Measurements from ENCODE around the gene EML1.
A peak's percentile ranks its signal among the peaks of the same experiment; 100 is the strongest.

The EML1 gene

DNA sequence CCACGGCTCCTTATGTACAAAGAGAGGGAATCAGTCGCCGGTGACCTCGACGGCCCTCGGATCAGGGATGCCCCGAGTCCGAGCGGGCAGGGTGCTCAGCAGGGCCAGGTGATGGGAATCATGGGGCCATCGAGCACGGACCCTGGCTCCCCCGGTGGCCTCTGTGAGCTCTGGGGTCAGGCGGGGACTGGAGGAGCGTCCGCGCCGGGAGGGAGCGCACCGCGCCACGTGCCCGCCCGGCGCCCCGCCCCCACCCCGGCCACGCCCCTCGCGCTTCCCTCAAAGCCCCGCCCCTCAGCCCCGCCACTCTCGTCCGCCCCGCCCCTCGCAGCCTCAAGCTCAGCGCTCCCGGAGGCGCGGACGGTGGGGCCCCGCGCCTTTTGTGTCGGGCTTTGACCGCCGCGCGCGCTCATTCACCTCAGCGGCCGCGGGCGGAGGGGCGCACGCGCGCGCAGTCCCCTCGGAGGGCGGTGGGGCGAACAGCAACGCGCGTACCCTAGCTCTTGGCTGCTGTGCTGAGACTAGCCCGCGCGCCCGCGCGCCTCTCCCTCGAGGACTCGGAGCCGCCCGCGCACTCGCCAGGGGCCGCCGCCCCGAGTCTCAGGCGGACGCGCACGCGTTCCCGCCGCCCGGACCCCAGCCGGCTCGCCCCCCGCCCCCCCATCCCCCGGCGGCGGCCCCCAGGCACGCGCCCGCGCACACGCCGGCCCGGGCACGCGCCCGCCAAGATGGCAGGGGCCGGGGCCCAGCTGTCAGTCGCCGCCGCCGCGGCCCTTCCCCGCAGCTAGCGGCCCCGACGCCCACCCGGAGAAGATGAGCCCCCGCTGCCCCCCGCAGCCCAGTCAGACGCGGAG lies 178.1 kb downstream of the EML1 start:
- peak; percentile 86 for DNase-seq

DNA sequence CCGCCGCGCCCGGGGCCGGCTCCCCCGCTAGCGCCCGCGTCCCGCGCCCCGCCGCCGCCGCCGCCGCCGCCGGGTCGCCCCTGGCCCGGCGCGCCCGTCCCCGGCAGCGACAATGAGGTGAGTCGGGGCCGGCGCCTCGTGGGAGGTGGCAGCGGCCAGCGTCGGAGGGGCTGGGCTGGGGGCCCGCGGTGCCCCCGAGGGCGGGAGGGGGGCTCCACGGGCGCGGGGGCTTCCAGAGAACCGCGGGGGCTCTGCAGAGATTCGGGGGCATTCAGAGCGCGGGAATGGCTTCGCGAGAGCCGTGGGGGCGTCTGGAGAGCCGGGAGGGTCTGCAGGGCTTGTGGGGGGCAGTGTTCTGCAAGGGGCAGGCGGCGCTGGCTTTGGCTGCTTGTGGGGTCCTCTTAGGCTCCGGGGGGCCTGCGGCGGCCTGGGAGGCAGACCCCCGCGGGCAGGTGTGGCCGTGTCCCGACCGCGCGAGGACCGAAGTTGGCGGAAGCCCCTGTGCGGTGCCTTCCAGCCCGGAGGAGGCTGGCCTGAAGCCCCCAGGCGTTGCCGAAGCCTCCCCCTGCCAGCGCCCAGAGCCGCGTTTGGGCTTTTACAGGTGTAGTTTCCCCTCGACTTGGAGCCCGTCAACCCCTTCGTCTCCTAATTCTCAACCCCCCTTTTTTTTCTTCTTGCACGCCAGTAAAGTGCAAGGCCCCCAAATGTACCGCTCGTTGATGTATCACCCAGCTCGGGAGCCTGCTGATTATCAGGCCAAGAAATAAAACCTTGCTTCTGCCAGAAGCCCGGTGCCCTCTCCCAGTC lies 178.9 kb downstream of the EML1 start:
- peak; percentile 20 for DNase-seq

GRCh38 chr14:99972748-99973466 lies 179.7 kb downstream of the EML1 start:
- DNase-seq = no peak

- no peak for DNase-seq
These were observed 182.0 kb downstream of the EML1 start for GRCh38 chr14:99975190-99975589.

DNA sequence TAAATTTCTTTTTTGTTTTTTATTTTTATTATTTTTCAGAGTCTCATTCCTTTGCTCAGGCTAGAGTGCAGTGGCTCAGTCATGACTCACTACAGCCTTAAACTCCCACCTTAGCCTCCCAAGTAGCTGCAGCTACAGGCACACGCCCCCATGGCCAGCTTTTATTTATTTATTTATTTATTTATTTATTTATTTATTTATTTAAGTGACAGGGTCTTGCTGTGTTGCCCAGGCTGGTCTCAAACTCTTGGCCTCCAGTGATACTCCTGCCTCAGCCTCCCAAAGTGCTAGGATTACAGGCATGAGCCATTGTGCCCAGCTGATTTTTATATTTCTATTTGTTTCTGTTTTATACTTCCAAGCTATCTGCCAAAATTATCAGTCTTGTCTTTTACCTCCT lies 182.8 kb downstream of the EML1 start:
- DNase-seq = no peak

- DNase-seq = no peak
These were observed 183.5 kb downstream of the EML1 start for GRCh38 chr14:99976681-99977080.

GRCh38 chr14:99980299-99980698 lies 187.1 kb downstream of the EML1 start:
- no peak for DNase-seq

GRCh38 chr14:99981806-99982205 lies 188.6 kb downstream of the EML1 start:
- no peak for DNase-seq

GRCh38 chr14:99982537-99983250 lies 189.5 kb downstream of the EML1 start:
- peak; percentile 72 for DNase-seq

- DNase-seq = no peak
These were observed 190.2 kb downstream of the EML1 start for GRCh38 chr14:99983251-99984015.

- DNase-seq = no peak
These were observed 190.8 kb downstream of the EML1 start for GRCh38 chr14:99984036-99984435.

DNA sequence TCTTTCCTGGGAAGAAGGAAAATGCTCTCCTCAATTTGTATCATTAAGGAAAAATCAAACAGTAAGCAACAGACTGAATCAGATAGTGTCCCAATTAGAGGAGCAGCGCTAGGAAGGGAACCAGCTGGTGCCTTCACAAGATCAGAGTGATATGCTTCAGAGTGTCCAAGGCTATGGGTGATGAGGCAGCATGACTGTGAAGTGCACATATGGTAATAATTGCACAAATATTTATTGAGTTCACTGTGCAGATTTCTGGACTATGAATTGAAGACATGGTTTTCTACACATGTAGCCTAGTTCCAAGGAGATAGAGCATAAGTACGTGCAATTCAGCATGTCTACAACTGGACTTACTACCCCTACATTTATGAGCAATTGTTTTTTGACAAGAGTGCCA lies 193.2 kb downstream of the EML1 start:
- no peak for DNase-seq

DNA sequence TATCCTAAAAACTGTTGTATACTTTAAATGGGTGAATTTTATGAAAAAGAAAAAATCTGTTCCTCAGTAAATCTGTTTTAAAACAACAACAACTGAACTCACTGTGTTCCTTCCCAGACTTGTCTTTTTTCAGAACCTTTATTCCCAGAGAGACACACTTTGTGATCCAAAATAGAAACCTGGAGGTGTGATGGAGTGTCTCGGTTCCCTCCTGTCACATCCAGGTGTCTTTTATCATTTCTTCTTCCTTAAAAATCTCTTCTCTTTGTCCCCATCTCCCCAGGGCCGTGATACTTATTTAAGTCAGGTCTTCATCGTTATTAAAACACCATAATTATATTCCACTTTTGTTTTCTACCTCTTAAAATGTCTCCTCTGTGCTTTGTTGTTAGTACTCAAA lies 195.8 kb downstream of the EML1 start:
- no peak for DNase-seq

DNA sequence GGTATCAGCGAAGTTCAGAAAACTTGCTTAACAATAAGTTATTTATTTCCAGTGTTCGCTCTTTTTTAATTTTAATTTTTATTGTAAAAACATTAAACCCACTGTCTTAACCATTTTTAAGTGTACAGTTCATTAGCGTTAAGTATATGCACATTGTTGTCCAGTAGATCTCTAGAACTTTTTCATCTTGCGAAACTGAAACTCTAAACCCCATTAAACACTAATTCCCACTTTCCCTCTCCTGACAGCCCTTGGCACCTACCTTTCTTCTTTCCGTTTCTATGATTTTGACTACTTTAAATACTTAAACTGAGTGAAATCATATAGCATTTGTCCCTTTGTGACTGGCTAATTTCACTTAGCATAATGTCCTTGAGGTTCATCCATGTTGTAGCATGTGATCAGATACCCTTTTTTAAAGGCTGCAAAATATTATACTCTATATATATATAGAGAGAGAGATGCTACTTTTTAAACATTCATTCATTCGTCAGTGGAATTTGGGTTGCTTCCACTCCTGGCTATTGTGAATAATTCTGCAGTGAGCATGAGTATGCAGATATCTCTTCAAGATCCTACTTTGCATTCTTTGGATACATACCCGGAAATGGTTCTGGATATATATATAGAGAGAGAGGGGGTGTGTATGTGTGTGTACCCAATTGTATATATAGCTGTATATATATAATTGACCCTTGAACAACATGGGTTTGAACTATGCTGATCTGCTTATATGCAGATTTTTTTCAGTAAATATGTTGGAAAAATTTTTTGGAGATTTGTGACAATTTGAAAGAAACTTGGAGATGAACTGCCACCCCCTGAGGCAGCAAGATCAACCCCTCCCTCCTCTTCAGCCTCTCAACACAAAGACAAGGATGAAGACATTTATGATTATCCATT lies 197.3 kb downstream of the EML1 start:
- no peak for DNase-seq

DNA sequence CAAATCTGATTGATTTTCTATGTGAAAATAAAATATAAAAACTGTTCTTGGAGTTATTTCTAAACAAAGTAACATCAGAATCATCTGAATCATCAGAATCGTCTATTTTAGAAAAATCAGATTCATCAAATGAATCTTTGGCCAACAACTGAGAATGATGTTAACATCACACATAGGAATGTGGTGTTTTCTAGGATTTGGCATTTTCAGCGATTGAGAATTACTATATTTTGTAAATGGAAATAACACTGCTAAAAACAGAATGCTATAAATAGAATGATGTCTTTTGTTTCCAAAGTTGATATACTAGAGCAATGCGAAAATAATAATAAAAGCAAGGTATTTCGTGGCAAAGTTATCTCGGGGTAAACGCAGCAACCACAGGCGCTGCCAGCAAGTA lies 198.1 kb downstream of the EML1 start:
- no peak for DNase-seq

All from activated CD4-positive, alpha-beta T cell treated with anti-CD3 and anti-CD28 coated beads, Interleukin-2, Interleukin-6, amounts not matched to agents 100 ng/mL and 50 ng/mL, durations not matched to agents 16 hours and 8 hours (primary cell).